ENCODE data around the gene CFDP1.

DNA sequence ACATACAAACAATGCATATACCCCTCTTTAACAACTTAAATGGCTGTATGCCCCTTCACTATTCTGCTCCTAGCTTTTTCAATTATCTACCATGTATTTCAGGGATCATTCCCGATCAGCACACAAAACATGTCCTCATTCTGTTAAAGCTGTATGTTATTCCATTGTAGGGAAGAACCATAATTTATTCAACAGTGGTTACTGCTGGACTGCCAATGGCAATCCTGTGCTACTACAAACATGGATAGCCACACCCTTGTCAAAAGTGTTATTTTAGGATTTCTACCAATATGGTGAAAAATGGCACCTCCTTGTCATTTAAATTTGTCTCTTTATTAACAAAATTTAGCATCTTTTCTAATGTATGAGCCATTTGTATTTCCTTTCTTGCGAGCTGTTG is 96.8 kb downstream of the CFDP1 start:
- TF ChIP-seq, protein P1, sequence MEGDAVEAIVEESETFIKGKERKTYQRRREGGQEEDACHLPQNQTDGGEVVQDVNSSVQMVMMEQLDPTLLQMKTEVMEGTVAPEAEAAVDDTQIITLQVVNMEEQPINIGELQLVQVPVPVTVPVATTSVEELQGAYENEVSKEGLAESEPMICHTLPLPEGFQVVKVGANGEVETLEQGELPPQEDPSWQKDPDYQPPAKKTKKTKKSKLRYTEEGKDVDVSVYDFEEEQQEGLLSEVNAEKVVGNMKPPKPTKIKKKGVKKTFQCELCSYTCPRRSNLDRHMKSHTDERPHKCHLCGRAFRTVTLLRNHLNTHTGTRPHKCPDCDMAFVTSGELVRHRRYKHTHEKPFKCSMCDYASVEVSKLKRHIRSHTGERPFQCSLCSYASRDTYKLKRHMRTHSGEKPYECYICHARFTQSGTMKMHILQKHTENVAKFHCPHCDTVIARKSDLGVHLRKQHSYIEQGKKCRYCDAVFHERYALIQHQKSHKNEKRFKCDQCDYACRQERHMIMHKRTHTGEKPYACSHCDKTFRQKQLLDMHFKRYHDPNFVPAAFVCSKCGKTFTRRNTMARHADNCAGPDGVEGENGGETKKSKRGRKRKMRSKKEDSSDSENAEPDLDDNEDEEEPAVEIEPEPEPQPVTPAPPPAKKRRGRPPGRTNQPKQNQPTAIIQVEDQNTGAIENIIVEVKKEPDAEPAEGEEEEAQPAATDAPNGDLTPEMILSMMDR (IDR thresholded peaks at IDR 0.05), result no peak
- no peak for TF ChIP-seq POLR2AphosphoS5 (IDR thresholded peaks at IDR 0.05)
- TF ChIP-seq POLR2A (IDR thresholded peaks at IDR 0.05), result no peak
- TF ChIP-seq EP300 (IDR thresholded peaks at IDR 0.05), result no peak
